ENCODE results near the gene DRC7.
"Not testable (repeated sequence)": the region's sequence is repeated elsewhere in the genome, so short reads cannot be mapped to it uniquely, and the experiment has no call there.

The DRC7 gene

DNA sequence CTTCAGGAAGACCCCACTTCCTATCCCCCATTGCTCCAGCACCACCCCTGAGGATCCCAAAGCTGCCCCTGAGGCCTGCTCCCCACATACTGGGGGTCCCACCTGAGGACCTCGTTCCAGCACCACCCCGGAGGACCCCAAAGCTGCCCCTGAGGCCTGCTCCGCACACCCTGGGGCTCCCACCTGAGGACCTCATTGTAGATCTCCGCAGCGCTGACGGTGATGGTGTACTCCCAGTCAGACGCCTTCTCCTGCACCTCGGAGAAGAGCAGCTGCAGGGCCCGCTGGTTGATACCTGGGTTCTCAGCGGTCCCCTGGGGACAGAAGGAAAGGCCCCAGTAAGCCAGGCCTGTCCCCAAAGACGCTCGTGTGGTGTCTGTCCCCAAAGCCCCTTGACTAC, 67.4 kb downstream of the DRC7 start:
- DNase-seq (ENCODE audit: low read depth in 2 of 2), result no peak

DNA sequence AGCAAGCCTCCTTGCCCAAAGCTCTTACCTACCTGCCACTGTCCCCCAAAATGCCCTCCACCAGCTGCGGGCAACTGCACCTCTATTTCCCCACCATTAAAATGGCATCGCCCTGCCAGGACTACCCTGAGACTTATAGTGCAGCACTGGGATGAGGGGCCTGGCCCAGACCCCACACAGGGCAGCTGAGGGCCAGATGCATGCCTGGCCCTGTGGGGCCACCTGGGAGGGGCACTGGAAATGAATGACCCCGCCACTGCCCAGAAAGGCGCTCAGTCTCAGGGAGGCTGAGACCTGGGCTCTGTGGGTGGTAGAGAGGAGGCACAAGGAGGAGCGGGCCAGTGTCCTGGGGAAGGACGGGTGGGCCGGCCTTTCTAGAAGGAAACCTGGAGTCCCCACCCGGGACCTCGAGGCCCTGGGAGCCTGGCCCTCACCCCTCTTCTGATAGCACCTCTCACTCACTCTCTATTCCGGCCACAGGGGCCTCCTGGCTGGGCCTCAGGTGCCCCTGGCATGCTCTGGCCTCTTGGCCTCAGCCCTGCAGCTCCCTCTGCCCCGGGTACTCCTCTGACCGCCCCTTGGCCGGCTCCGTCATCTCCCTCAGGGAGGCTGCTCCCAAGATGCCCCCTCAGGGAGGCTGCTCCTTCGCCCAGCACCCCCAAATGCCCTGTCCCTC, 67.9 kb downstream of the DRC7 start:
- no peak for DNase-seq (ENCODE audit: low read depth in 2 of 2)

DNA sequence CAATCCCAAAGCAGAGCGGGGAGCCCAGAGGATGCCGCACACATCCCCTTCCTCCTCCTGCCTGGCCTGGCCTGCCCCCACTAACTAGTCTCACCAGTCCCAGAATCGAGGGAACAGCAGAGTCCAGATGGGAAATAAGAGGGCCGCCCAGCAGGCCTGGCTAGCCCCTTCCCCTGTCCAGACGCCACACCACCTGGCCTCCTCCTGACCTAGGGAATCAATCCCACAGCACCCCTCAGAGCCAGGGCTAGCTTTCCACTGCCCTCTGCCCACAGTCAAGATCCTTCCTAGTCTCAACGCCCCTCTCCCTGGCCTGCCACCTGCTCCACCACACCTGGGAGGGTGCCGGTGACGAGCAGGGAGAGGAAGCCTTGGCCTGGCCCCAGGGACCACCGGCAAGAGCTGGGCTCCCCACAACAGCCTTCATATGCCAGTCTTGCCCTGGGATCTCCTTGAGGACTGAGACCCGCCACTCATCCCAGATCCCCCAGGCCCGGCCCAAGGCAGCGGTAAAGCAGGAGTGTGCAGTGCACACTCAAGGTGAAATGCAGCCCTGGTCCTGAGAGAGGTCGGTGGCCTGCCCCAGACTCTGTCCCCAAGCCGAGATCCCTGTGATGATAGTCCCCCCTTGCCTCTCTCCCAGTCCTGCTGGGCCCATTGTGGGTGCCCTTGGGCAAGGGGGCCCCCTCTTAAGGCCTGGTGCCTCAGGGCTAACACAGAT, 68.8 kb downstream of the DRC7 start:
- no peak for DNase-seq (ENCODE audit: low read depth in 2 of 2)

DNA sequence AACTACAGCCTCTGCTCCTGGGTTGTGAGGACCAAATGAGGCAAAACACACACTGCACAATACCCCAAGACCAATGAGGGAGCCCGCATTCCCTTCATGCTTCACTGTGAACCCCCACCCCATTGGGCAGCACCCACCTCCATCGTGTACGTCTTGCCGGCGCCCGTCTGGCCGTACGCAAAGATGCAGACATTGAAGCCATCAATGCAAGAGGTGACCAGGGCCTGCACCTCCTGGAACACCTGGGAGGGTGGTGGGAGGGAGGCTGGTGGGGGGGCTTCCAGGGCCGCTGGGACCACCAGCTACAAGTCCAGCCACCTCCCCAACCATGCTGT, 69.4 kb downstream of the DRC7 start:
- DNase-seq (ENCODE audit: low read depth in 2 of 2), result no peak

DNA sequence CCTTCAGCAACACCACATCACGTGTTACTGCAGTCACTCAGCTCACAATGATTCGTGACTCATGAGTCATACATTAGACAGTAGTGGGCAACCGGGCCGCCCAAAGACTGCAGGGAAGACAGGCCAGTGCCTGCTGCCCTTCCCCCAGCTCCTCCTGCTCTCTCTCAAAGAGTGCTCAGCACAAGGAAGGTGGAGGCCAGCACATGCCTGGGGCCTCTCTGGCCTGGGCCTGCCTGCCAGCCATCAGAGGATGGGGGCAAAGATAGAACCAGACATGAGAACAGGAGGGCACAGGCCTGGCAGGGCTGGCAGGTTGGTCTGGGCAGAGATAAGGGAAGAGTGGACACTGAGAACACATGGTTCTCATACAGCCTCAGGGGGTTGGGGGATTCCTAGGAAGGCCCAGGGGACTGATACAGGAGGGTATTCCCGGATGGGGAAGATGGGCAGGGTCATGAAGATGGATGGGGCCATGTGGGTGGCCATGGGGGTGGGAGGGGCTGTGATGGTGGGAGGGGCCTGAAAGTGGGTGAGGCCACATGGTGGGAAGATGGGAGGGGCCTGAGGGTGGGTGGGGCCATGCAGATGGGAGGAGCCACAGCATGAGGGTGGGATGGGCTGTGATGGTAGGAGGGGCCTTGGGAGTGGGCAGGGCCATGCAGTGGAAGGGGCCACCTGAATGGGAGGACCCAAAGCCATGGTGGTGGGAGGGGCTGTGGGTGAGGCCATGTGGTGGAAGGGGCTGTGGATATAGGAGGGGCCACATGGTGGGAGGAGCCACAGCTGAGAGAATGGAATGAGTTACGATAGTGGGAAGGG, 69.9 kb downstream of the DRC7 start:
- DNase-seq (ENCODE audit: low read depth in 2 of 2), result no peak

DNA sequence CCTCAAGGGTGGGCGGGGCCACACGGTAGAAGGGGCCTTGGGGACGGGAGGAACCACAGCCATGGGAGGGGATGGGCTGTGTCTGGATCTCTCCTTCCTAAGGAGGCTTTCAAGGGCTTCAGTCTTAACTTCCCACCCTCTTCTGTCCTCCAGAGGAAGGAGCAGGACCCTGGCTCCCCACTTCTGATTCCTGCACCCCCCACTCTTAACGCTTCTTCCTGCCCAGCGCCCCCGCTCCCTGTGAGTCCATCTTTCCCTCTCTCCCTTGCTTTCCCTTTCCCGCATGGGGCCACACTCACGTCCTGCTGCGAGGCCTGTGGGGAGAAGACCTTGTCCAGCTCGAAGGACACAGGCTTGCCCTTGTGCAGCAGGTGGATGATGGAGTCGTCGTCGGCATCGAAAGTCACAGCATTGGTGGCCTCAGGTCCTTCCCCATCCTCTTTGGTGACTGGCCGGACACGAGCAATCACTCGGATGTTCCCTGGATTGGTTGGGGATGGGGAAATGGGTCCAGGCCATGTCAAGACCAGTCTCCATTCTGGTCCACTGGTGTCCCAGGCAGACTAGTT, 70.6 kb downstream of the DRC7 start:
- no peak for DNase-seq (ENCODE audit: low read depth in 2 of 2)

DNA sequence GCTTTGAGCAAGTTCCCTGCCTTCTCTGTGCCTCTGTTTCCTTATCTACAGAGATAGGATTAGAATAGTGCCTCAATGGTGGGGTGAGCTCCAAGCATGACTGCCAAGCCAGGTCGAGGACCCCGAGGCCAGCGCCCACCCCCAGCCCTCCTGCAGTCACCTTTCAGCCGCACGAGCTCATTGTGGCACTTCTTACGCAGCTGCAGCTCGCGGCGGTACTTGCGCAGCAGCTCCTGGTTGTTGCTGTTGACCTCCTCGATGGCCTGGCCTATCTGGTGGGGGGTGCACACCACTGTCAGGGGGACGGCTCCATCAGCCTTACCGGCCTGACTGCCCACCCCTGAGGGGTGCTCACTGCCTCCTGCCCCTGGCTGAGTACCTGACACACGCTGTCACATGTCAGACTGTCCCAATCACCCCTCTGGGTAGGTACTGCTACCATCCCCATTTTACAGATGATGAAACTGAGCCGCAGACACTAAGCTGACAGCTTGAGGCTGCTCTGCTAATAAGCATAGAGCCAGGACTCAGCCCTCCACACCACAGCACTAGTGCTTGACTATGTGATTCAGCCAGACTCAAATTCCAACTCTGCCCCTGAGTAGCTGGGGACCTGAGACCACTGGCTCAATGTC, 72.2 kb downstream of the DRC7 start:
- no peak for DNase-seq (ENCODE audit: low read depth in 2 of 2)

DNA sequence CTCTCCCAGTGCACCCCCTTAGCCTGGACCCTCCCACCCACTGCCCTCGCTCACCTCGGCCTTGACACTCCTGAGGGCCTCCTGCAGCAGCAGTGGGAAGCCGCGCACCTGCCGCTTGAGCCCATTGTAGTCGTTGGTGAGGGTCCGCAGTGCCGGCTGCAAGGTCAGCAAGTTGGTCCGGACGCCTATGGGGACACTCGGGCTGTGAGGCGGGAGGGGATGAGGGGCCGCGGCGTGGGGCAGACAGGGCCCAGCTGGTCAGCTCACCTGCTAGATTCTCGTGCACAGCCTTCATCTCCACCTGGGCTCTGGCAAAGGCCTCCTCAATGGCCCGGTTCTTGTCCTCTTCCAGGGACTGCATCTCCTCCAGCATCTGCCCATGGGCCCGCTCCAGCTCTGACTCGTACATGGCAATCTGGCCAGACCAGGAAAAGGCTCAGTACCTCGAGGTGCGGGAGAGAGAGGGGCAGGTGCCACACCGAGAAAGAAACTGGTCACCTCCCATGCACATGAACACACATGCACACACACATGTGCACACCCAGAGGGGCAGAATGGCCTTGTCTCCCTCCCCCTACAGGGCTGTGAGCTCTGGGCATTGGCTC, 75.0 kb downstream of the DRC7 start:
- DNase-seq (ENCODE audit: low read depth in 2 of 2), result no peak

DNA sequence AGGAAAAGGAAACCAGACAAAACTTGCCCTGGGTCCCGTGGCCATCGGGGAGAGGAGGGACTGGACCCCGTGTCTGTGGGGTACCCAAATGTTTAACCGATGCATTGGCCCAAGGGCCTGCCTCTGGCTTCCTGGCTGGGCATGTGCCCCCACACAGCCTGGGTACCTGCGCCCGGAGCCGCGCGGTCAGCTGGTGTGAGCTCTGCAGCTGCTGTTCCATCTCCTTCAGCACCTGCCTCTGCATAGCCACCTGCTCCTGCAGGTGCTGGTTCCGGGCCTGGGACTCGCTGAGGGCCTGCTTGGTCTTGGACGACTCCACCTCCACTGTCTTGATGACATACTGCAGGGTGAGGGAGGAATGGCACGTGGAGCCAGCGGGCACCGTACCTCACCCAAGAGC, 75.8 kb downstream of the DRC7 start:
- no peak for DNase-seq (ENCODE audit: low read depth in 2 of 2)

DNA sequence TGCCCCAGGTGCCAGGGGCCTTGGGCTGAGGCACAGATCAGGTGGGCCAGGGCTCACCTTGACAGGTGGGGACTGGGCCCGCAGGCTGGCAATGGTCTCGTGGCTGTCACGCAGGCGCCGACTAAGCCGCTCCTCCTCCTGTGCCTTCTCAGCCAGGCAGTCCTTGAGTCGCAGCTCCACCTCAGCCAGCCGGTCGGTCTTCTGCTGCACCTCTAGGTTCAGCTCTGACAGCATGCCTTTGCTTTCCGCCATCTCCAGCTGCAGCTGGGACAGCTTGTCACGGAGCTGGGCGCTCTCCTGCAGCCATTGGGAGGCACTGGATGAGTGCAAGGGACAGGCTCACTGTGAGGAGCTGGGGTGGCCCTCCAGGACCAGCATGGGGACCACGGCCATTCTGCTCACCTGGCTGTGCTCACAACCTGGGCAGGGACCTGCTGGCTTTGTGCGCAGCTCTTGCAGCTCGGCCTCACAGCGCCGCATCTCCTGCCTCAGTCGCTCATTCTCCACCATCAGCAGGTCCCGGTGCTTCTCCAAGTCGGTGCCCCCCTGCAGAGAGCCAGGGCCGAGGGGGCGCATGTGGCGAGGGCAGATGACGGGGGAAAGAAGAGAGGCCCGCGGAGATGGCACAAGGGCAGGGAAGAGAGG, 76.7 kb downstream of the DRC7 start:
- no peak for DNase-seq (ENCODE audit: low read depth in 2 of 2)

DNA sequence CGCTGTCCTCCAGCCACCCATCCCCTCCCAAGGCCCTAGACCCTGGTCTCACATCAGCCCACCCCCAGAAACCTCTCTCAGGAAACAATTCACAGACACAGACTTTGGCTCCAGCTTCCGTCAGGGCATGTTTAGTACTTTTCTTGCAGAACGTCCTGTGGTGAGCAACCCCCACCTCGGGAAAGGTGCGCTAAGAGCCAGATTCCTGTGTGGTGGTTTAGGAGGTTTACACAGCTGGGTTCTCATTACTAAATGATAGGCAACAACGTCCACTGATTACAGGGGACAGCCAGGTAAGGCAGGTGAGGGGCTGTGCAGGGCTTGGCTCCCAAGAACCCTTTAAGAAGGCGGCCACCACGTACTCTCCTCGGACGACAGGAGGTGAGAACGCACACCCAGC, 78.4 kb downstream of the DRC7 start:
- no peak for DNase-seq (ENCODE audit: low read depth in 2 of 2)

DNA sequence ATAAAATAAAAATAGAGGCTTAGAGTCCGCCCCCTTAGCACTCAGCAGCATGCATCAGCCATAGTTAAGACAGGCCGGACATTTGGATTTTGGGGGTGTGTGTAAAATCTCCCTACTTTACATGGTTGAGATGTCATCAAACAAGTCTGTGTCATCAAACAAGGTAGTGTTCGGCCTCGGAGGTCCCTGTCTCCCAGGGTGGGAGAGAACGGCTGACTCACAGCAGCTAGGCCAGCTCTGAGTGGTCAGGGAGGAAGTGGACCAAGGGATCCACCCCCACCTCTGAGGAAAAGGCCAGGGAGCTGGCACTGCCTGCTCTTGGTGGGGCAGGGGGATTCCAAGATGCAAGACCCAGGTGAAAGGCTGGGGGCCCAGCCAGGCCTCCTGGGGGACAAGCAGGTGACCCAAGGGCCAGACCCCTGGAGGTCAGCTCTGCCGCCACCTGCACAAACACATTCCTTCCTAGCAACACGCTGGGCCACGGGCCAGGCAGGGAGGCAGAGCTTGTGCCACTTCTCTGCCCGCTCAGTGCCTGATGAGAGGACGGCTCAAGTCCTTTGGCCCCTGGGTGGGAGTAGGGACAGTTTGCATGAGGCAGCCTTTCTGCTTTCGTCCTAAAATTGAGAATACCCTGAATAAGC, 79.2 kb downstream of the DRC7 start:
- DNase-seq (ENCODE audit: low read depth in 2 of 2), result no peak

DNA sequence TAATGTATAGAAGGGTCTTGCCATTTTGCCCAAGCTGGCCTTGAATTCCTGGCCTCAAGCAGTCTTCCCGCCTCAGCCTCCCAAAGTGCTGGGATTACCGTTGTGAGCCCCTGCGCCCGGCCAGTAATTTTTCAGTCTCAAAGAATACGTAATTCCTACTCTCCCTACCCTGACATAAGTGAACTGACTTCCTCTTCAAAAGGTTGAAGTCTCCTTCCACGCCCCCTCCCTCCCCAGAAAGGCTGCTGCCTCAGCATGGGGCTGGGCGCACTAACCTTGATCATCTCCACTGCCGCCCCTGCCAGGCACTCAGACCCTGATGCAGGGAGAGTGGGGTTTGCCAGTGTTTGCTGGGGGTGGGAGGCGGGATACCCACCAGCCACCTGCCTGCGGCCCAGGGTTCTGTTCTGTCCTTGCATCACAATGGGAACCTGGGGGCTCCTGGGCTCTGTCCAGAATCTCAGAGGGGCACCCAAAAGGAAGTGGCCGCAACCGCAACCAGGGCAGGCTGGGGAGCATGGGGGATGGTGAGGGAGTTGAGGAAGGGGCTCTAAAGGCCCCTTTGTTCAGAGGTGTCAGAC, 80.2 kb downstream of the DRC7 start:
- DNase-seq (ENCODE audit: low read depth in 2 of 2), result no peak

DNA sequence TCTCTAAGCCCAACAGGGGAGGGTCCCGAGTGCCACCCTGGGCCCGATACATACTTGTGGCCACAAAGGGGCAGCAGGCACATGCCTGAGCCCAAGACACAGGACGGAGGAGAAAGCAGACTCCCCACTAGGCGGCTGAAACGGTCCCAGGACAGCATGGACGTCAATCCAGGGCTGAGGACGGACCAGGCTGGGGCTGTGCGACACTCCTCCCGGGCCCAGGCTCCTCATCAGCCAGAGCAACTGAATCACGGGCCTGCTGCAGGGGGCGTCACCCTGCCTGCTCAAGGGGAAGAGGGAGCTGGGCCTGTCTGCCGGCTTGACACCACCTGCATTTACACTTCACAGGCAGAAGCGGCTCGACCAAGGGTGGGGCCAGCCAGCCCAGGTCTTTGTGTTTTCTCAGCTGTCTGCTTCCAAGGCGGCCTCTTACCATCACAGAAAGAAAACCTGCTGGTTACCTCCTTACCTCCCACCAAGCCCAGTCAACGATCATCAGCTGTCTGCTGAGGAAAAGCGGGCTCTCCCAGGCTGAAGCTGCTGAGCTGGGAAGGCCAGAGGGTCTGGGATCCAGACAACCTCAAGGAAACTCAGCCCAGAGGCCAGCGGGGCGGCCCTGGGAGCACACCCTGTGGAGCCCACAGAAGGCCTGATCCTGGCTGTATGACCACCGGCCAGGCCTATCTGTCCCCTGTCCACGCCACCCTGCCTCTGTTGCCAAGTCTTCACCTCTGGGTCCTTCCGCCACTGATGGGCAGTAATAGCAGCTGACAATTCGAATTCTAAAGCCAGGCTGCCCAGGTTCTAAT, 81.3 kb downstream of the DRC7 start:
- DNase-seq (ENCODE audit: low read depth in 2 of 2), result no peak

DNA sequence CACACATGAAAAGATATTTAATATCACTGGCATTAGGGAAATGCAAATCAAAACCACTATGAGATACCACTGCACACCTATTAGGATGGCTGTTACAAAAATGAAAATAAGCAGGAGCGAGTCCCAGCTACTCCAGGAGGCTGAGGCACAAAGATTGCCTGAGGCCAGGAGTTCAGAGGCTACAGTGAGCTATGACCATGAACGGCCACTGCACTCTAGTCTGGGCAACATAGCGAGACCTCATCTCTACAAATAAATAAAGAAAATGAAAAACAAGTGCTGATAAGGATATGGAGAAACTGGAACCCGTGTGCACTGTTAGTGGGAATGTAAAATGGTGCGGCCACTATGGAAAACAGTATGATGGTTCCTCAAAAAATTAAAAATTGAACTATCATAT, 84.1 kb downstream of the DRC7 start:
- no peak for DNase-seq (ENCODE audit: low read depth in 2 of 2)

DNA sequence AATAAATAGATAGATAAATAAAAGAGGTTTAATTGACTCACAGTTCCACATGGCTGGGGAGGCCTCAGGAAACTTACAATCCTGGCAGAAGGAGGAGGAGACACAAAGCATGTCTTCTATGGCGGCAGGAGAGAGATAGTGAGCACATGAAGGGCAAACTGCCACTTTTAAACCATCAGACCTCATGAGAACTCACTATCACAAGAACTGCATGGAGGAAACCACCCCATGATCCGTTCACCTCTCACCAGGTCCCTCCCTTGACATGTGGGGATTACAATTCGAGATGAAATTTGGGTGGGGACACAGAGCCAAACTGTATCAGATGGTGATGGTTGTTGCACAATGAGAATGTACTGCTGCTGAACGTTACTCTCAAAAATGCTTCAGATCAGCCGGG, 85.2 kb downstream of the DRC7 start:
- DNase-seq (ENCODE audit: low read depth in 2 of 2), result not testable (repeated sequence)

DNA sequence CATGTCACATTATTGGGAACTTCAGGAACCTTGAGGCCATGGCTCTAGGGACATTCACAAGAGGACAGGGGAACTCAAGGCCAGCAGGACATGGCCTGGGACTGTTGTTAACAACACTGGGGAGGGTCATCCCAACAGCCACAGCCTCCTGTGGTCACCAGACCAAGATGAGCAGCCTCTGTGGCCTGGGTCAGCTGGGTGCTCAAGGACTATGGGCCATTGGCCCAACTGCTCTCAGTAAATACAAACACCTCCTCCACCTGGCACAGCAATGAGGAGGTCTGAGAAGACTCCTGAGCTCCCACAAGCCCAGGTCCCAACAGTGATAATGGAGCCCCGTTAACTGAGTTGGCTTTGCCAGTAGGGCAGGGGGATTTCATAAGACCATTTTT, 86.7 kb downstream of the DRC7 start:
- DNase-seq (ENCODE audit: low read depth in 2 of 2), result no peak
